ENCODE data around the gene TBCEL.

The TBCEL gene

DNA sequence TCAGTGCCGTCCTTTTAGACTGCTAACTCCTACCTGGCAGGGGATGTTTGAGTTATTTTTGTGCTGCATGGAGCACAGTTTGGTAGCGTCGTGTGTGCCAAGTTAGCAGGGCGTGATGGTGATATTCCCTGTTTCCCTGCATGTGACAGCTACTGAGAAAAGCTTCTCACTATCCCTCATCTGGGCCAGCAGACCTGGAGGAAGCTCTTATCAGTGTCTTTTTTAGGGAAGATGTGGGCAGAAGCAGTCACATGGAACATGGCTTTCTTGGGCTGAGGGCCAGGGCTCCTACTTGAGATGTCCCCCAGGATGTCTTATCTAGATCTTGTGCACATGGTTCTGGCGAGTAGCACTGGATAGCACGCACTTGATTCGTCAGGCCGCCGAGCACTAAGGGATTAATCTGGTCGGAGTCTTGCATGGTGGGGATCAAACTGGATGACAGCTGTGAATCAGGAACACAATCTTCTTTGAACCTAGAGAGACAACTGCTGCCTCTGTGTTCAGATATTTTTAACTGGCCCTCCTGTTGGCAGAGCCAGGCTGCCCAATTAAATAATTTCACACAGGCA lies 110.9 kb downstream of the TBCEL start:
- TF ChIP-seq, protein P1, sequence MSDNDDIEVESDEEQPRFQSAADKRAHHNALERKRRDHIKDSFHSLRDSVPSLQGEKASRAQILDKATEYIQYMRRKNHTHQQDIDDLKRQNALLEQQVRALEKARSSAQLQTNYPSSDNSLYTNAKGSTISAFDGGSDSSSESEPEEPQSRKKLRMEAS (IDR thresholded peaks at IDR 0.05; ENCODE audit: low read depth, low read length): no peak
- TF ChIP-seq POLR2A (IDR thresholded peaks at IDR 0.05; ENCODE audit: extremely low read depth, insufficient read length): no peak
- no peak for TF ChIP-seq MYC (IDR thresholded peaks at IDR 0.05; ENCODE audit: low read depth, low read length)
- TF ChIP-seq, protein P2, sequence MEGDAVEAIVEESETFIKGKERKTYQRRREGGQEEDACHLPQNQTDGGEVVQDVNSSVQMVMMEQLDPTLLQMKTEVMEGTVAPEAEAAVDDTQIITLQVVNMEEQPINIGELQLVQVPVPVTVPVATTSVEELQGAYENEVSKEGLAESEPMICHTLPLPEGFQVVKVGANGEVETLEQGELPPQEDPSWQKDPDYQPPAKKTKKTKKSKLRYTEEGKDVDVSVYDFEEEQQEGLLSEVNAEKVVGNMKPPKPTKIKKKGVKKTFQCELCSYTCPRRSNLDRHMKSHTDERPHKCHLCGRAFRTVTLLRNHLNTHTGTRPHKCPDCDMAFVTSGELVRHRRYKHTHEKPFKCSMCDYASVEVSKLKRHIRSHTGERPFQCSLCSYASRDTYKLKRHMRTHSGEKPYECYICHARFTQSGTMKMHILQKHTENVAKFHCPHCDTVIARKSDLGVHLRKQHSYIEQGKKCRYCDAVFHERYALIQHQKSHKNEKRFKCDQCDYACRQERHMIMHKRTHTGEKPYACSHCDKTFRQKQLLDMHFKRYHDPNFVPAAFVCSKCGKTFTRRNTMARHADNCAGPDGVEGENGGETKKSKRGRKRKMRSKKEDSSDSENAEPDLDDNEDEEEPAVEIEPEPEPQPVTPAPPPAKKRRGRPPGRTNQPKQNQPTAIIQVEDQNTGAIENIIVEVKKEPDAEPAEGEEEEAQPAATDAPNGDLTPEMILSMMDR (IDR thresholded peaks at IDR 0.05; ENCODE audit: low read depth, low read length): no peak
- DNase-seq (ENCODE audit: low read depth): no peak
- H3K4me3 ChIP-seq (ENCODE audit: low read depth, low read length): no peak overlapping the region

DNA sequence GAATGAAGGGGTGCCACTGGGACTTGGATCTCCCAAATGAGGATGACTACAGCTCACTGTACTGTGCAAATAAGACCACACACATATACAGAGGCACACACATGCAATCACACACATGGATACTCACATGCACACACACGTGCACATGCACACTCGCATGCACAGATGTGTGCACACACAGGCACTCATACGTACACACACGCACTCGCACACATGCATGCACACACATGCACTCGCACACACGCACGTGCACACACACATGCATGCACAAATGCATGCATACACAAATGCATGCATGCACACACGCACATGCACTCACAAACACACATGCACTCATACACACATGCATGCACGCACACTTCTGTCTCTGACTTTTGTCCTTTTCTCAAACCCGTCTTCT lies 113.1 kb downstream of the TBCEL start:
- no peak for TF ChIP-seq MYC (IDR thresholded peaks at IDR 0.05; ENCODE audit: low read depth, low read length)
- TF ChIP-seq, protein P2 (IDR thresholded peaks at IDR 0.05; ENCODE audit: low read depth, low read length): no peak
- TF ChIP-seq, protein P1 (IDR thresholded peaks at IDR 0.05; ENCODE audit: low read depth, low read length): no peak
- TF ChIP-seq POLR2A (IDR thresholded peaks at IDR 0.05; ENCODE audit: extremely low read depth, insufficient read length): no peak
- no peak for DNase-seq (ENCODE audit: low read depth)

DNA sequence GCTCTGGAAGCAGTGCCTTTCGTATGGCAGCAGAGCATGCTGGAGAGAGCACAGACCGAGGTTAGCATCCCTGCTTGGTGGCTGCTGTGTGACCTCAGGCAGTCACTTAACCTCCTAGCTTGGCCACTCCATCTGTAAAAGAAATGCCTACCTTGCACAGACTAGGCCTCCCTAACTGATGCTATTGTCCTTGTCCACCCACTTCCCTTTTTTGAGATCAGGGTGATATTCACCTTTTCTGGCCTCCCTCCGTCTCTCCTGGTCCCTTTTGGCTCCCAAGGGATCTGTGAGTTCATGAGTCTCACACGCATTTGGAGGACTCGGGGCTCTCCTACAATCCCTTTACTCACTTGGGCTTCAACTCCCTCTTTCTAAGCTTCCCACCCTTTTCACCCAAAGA lies 114.4 kb downstream of the TBCEL start:
- no peak for DNase-seq (ENCODE audit: low read depth)
- H3K4me3 ChIP-seq (ENCODE audit: low read depth, low read length): no peak overlapping the region
- no peak for TF ChIP-seq MYC (IDR thresholded peaks at IDR 0.05; ENCODE audit: low read depth, low read length)
- TF ChIP-seq, protein P2 (IDR thresholded peaks at IDR 0.05; ENCODE audit: low read depth, low read length): no peak
- TF ChIP-seq, protein P1 (IDR thresholded peaks at IDR 0.05; ENCODE audit: low read depth, low read length): no peak
- no peak for TF ChIP-seq POLR2A (IDR thresholded peaks at IDR 0.05; ENCODE audit: extremely low read depth, insufficient read length)

More for the DNA sequence above, 113.1 kb downstream of the TBCEL start:
- no peak overlapping the region for H3K4me3 ChIP-seq (ENCODE audit: low read depth, low read length)

DNA sequence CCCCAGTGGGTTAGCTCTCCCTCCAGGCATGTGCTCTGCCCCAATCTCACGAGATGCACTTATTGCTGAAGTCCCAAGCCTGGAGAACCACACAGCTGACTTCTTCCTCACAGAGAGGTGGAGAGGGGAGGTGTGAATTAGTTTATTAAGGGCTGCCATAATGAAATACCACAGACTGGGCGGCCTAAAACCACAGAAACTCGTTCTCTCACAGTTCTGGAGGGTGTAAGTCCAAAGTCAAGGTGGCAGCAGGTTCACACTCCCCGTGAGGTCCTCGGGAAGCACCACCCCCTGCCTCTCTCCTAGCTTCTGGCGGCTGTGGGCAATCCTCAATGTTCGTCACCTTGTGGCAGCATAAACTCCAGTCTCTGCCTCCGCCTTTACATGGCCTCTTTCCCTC lies 116.5 kb downstream of the TBCEL start:
- no peak for DNase-seq (ENCODE audit: low read depth)
- TF ChIP-seq POLR2A (IDR thresholded peaks at IDR 0.05; ENCODE audit: extremely low read depth, insufficient read length) (no peak), MYC (IDR thresholded peaks at IDR 0.05; ENCODE audit: low read depth, low read length) (no peak)
- TF ChIP-seq, protein P2 (IDR thresholded peaks at IDR 0.05; ENCODE audit: low read depth, low read length): no peak
- TF ChIP-seq, protein P1 (IDR thresholded peaks at IDR 0.05; ENCODE audit: low read depth, low read length): no peak
- no peak overlapping the region for H3K4me3 ChIP-seq (ENCODE audit: low read depth, low read length)
